ENCODE results near the gene ENOPH1.

The ENOPH1 gene

GRCh38 chr4:82433791-82434190, 3.4 kb downstream of the ENOPH1 start:
- H3K4me3 ChIP-seq (ENCODE audit: low read depth, low read length) = no peak overlapping the region
- no peak for DNase-seq (ENCODE audit: low read depth)
- TF ChIP-seq CTCF (IDR thresholded peaks at IDR 0.05; ENCODE audit: low read depth, low read length, missing control alignments) = no peak

DNA sequence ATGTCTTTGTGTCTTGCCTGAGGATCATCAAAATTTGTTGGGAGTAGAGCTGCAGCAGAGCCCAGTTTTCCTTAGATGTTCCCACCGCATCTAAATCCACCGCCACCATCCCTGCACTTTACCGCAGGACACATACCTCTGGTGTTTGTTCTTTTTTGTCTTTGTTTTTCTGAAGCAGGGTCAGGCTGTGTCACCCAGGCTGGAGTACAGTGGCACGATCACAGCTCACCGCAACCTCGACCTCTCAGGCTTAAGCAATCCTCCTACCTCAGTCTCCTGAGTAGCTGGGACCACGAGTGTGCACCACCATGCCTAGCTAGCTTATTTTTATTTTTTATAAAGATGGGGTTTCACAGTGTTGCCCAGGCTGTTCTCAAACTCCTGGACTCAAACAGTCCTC, 4.6 kb downstream of the ENOPH1 start:
- H3K4me3 ChIP-seq (ENCODE audit: low read depth, low read length) = no peak overlapping the region
- no peak for TF ChIP-seq CTCF (IDR thresholded peaks at IDR 0.05; ENCODE audit: low read depth, low read length, missing control alignments)
- no peak for DNase-seq (ENCODE audit: low read depth)

- H3K4me3 ChIP-seq (ENCODE audit: low read depth, low read length) = no peak overlapping the region
- TF ChIP-seq CTCF (IDR thresholded peaks at IDR 0.05; ENCODE audit: low read depth, low read length, missing control alignments) = no peak
- no peak for DNase-seq (ENCODE audit: low read depth)
Observed at GRCh38 chr4:82436130-82436529, 5.7 kb downstream of the ENOPH1 start.

- no peak for DNase-seq (ENCODE audit: low read depth)
- TF ChIP-seq CTCF (IDR thresholded peaks at IDR 0.05; ENCODE audit: low read depth, low read length, missing control alignments) = no peak
- H3K4me3 ChIP-seq (ENCODE audit: low read depth, low read length) = no peak overlapping the region
Observed at GRCh38 chr4:82436780-82437179, 6.4 kb downstream of the ENOPH1 start.

GRCh38 chr4:82437285-82438005, 7.1 kb downstream of the ENOPH1 start:
- no peak for TF ChIP-seq CTCF (IDR thresholded peaks at IDR 0.05; ENCODE audit: low read depth, low read length, missing control alignments)
- H3K4me3 ChIP-seq (ENCODE audit: low read depth, low read length) = no peak overlapping the region
- no peak for DNase-seq (ENCODE audit: low read depth)

DNA sequence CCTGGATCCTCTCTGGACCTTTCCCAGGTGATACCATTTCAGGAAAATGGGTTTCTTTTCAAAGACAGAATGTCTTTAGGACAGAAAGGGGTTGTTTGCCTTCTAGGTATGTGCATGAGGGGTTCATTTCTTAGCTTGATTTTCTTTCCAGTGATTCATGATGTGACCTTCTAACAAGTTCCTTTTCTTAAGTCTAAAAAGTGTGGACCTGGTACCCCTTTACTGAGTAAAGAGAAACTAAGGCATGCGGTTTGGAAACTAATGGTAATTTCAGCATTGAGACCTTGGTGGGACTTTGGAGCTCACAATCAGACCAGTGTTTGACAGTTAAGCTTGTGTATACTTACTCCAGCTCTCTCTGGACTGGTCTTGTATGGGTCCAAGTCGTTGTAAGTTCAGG, 8.7 kb downstream of the ENOPH1 start:
- H3K4me3 ChIP-seq (ENCODE audit: low read depth, low read length) = no peak overlapping the region
- DNase-seq (ENCODE audit: low read depth) = no peak
- TF ChIP-seq CTCF (IDR thresholded peaks at IDR 0.05; ENCODE audit: low read depth, low read length, missing control alignments) = no peak

DNA sequence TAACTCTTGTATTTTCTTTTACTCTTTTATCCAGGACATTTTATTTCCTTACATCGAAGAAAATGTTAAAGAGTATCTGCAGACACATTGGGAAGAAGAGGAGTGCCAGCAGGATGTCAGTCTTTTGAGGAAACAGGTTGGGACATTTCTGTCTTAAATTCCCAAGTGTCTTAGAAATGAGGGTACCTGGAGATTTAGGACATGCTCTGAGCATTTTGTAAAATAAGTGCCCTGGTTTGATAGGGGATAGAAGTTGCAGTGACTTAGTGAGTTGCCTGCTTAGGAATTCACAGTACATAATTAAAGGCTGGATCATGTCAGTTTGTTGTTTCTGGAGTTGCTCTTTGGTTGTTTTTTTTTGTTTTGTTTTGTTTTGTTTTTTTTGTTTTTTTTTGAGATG, 17.5 kb downstream of the ENOPH1 start:
- TF ChIP-seq CTCF (IDR thresholded peaks at IDR 0.05; ENCODE audit: low read depth, low read length, missing control alignments) = no peak
- no peak overlapping the region for H3K4me3 ChIP-seq (ENCODE audit: low read depth, low read length)
- DNase-seq (ENCODE audit: low read depth) = no peak
